H9 (cell line): ENCODE data around the gene ANP32B. TPM values are rescaled to one million over a fixed set of nuclear protein-coding genes. Genes with fewer than 3 reads are reported as not detected.

ENCODE experiments used
- DNase-seq: peaks from one replicate; pipeline ENCODE4 v3.0.0-alpha.2; 2017
- H2AFZ ChIP-seq: one replicate; pipeline ENCODE4 v1.6.1; 2013; ENCODE audit warnings: mild to moderate bottlenecking, low read length, control low read depth, moderate library complexity
- H2AK5ac ChIP-seq: 2 replicates; pipeline ENCODE4 v1.6.1; 2013; ENCODE audit warnings: low read length, control low read depth, mixed read lengths; ENCODE audit not compliant: insufficient read length
- H2BK120ac ChIP-seq: one replicate; pipeline ENCODE4 v1.6.1; 2013; ENCODE audit warnings: low read depth, mild to moderate bottlenecking, low read length, control low read depth, inconsistent platforms; ENCODE audit not compliant: poor library complexity, severe bottlenecking
- H2BK12ac ChIP-seq: 2 replicates; pipeline ENCODE4 v1.6.1; 2013; ENCODE audit warnings: low read length, control low read depth, mixed read lengths, low read depth; ENCODE audit not compliant: insufficient read length
- H2BK15ac ChIP-seq: 2 replicates; pipeline ENCODE4 v1.6.1; 2013; ENCODE audit warnings: low read depth, low read length, control low read depth
- H2BK20ac ChIP-seq: one replicate; pipeline ENCODE4 v1.6.1; 2013; ENCODE audit warnings: low read depth, mild to moderate bottlenecking, low read length, control low read depth, inconsistent platforms; ENCODE audit not compliant: poor library complexity, severe bottlenecking
- H2BK5ac ChIP-seq: 2 replicates; pipeline ENCODE4 v1.6.1; 2013; ENCODE audit warnings: low read length, control low read depth, mixed read lengths; ENCODE audit not compliant: insufficient read length
- H3K14ac ChIP-seq: 2 replicates; pipeline ENCODE4 v1.6.1; 2013; ENCODE audit warnings: low read length, control low read depth; ENCODE audit not compliant: insufficient read depth
- H3K18ac ChIP-seq: 2 replicates; pipeline ENCODE4 v1.6.1; 2013; ENCODE audit warnings: low read depth, mild to moderate bottlenecking, mixed read lengths, low read length, control low read depth; ENCODE audit not compliant: insufficient read length
- H3K23ac ChIP-seq: 2 replicates; pipeline ENCODE4 v1.6.1; 2013; ENCODE audit warnings: low read length, control low read depth, mixed read lengths, low read depth; ENCODE audit not compliant: insufficient read length
- H3K23me2 ChIP-seq: 2 replicates; pipeline ENCODE4 v1.6.1; 2013; ENCODE audit warnings: low read depth, mild to moderate bottlenecking, mixed read lengths, low read length, control low read depth; ENCODE audit not compliant: insufficient read length, poor library complexity, severe bottlenecking
- H3K27ac ChIP-seq: 2 replicates; pipeline ENCODE4 v1.5.1; 2013; ENCODE audit warnings: low read length, control low read depth, mixed read lengths, low read depth; ENCODE audit not compliant: insufficient read length
- H3K27me3 ChIP-seq: 2 replicates; pipeline ENCODE4 v1.6.1; 2013; ENCODE audit warnings: low read length, control low read depth, inconsistent platforms; ENCODE audit not compliant: insufficient read depth
- H3K4ac ChIP-seq: 2 replicates; pipeline ENCODE4 v1.6.1; 2013; ENCODE audit warnings: low read depth, mild to moderate bottlenecking, control low read depth, inconsistent platforms, low read length, moderate library complexity
- H3K4me1 ChIP-seq: 2 replicates; pipeline ENCODE4 v1.6.1; 2013; ENCODE audit warnings: low read length, control low read depth, inconsistent platforms; ENCODE audit not compliant: insufficient read depth
- H3K4me2 ChIP-seq: 2 replicates; pipeline ENCODE4 v1.6.1; 2013; ENCODE audit warnings: low read length, control low read depth, mixed read lengths; ENCODE audit not compliant: insufficient read length, insufficient read depth
- H3K56ac ChIP-seq: 2 replicates; pipeline ENCODE4 v1.6.1; 2013; ENCODE audit warnings: low read depth, mild to moderate bottlenecking, mixed read lengths, low read length, control low read depth; ENCODE audit not compliant: insufficient read length
- H3K79me1 ChIP-seq: 2 replicates; pipeline ENCODE4 v1.6.1; 2013; ENCODE audit warnings: low read depth, mild to moderate bottlenecking, moderate library complexity, low read length, control low read depth, inconsistent platforms; ENCODE audit not compliant: insufficient read depth, poor library complexity, severe bottlenecking
- H3K79me2 ChIP-seq: 2 replicates; pipeline ENCODE4 v1.6.1; 2013; ENCODE audit warnings: low read length, control low read depth, inconsistent platforms; ENCODE audit not compliant: insufficient read depth
- H3K9ac ChIP-seq: 2 replicates; pipeline ENCODE4 v1.6.1; 2013; ENCODE audit warnings: low read length, control low read depth, mixed read lengths; ENCODE audit not compliant: insufficient read length; ENCODE audit errors: extremely low read depth
- H3K9me3 ChIP-seq: one replicate; pipeline ENCODE4 v1.6.1; 2013; ENCODE audit warnings: low read depth, low read length, inconsistent platforms; ENCODE audit not compliant: control insufficient read depth
- H3T11ph ChIP-seq: one replicate; pipeline ENCODE4 v1.6.1; 2013; ENCODE audit warnings: mild to moderate bottlenecking, low read length, control low read depth, inconsistent platforms
- H4K20me1 ChIP-seq: one replicate; pipeline ENCODE4 v1.6.1; 2013; ENCODE audit not compliant: control insufficient read depth, insufficient read length, insufficient read depth
- H4K5ac ChIP-seq: 2 replicates; pipeline ENCODE4 v1.6.1; 2013; ENCODE audit warnings: low read depth, mild to moderate bottlenecking, mixed read lengths, low read length, control low read depth; ENCODE audit not compliant: insufficient read length
- H4K8ac ChIP-seq: replicated peaks from 2 replicates; pipeline ENCODE4 v1.6.1; 2013; ENCODE audit warnings: low read length, control low read depth, mixed read lengths, low read depth; ENCODE audit not compliant: insufficient read length
- H4K91ac ChIP-seq: 2 replicates; pipeline ENCODE4 v1.6.1; 2013; ENCODE audit warnings: low read depth, mild to moderate bottlenecking, moderate library complexity, mixed read lengths, low read length, control low read depth; ENCODE audit not compliant: insufficient read length
- H3K27ac Mint-ChIP-seq, 3 experiments: 2 replicates in 2 of 3; 3 replicates in 1 of 3; pipeline ENCODE4 v1.8.0; 2020 to 2021; ENCODE audit warnings: mixed read lengths in 3 of 3, mild to moderate bottlenecking in 1 of 3, moderate library complexity in 1 of 3
- H3K27me3 Mint-ChIP-seq: 2 replicates; pipeline ENCODE4 v1.8.0; 2021; ENCODE audit warnings: low read depth, mild to moderate bottlenecking, moderate library complexity, mixed read lengths
- H3K36me3 Mint-ChIP-seq, 3 experiments: 2 replicates in 2 of 3; 3 replicates in 1 of 3; pipeline ENCODE4 v1.8.0; 2020 to 2021; ENCODE audit warnings: low read depth in 3 of 3, mixed read lengths in 3 of 3; ENCODE audit not compliant: insufficient read depth in 1 of 3
- H3K4me1 Mint-ChIP-seq, 2 experiments: 2 replicates each; pipeline ENCODE4 v1.8.0; 2020; ENCODE audit warnings: mixed read lengths in 2 of 2
- H3K4me3 Mint-ChIP-seq, 2 experiments: 2 replicates in 1 of 2; 3 replicates in 1 of 2; pipeline ENCODE4 v1.8.0; 2020 to 2021; ENCODE audit warnings: mild to moderate bottlenecking in 2 of 2, mixed read lengths in 2 of 2, moderate library complexity in 1 of 2
- H3K9me3 Mint-ChIP-seq, 2 experiments: 2 replicates in 1 of 2; 3 replicates in 1 of 2; pipeline ENCODE4 v1.8.0; 2020; ENCODE audit warnings: mild to moderate bottlenecking in 2 of 2, mixed read lengths in 2 of 2, moderate library complexity in 1 of 2
- CTCF ChIP-seq: fragments of 200-600 bp; sonication (generic); conservative IDR thresholded peaks from 3 replicates; pipeline ENCODE4 v1.8.0; 2021; ENCODE audit warnings: antibody characterized with exemption, mild to moderate bottlenecking
- WGBS: extraction: QIAGEN DNeasy Blood & Tissue Kit; methylation state at CpG from one replicate; pipeline ENCODE4 v1.1.7; 2013; ENCODE audit warnings: missing lambda C conversion rate, low lambda C conversion rate, mixed read lengths; ENCODE audit not compliant: insufficient read length; ENCODE audit errors: extremely low coverage; 5-methylcytosine and 5-hydroxymethylcytosine counted together
- total RNA-seq: library from RNA; stranded (reverse); gene quantifications from 2 replicates; pipeline ENCODE4 v1.2.1, GENCODE V29; 2021

The ANP32B gene
- total RNA-seq, 1 experiment from 2014 or later: 91.6 TPM

DNA sequence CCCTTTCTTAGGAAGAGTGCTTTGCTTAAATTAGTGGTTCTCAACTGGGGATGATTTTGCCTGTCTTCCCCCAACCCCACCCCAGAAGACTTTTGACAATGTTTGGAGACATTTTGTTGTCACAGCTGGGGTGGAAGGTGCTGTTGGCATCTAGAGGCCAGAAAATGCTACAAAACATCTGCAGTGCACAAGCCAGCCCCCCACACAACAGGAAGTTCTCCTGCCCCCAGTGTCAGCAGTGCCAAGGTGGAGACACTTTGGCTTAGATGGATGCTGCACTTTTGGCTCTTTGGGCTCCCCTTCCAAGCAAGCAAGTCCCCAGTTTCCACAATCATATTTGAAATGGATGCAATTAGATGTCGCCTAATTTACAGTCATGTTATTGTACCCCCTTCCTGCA lies 47.9 kb upstream of the ANP32B start:
- no peaks in the 10 kb centered on the region for H3K79me2 ChIP-seq
- peaks cover 52% of the 10 kb centered on the region for H3K27me3 Mint-ChIP-seq
- H3K4ac ChIP-seq: no peak overlapping the region
- no peaks in the 10 kb centered on the region for H3K4me1 Mint-ChIP-seq
- H3K14ac ChIP-seq: no peak overlapping the region
- no peaks in the 10 kb centered on the region for H3K79me1 ChIP-seq
- no peak overlapping the region for H4K5ac ChIP-seq
- H2BK15ac ChIP-seq: no peak overlapping the region
- TF ChIP-seq CTCF: no peak
- H2BK5ac ChIP-seq: no peak overlapping the region
- H3K23ac ChIP-seq: no peak overlapping the region
- H3K18ac ChIP-seq: no peak overlapping the region
- H2AK5ac ChIP-seq: no peak overlapping the region
- no peak overlapping the region for H3T11ph ChIP-seq
- no peaks in the 10 kb centered on the region for H3K23me2 ChIP-seq
- H3K9me3 ChIP-seq: no peaks in the 10 kb centered on the region
- no peak overlapping the region for H3K9ac ChIP-seq
- H2BK12ac ChIP-seq: no peak overlapping the region
- H2BK120ac ChIP-seq: no peak overlapping the region
- H3K9me3 Mint-ChIP-seq: no peaks in the 10 kb centered on the region
- no peaks in the 10 kb centered on the region for H3K36me3 Mint-ChIP-seq
- no peak overlapping the region for H3K4me3 Mint-ChIP-seq
- no peak overlapping the region for H3K4me2 ChIP-seq
- H2AFZ ChIP-seq: no peak overlapping the region
- no peak overlapping the region for H4K8ac ChIP-seq
- H3K27me3 ChIP-seq: no peaks in the 10 kb centered on the region; the same call in 1 of the 2 replicates
- no peaks in the 10 kb centered on the region for H3K4me1 ChIP-seq
- no CpG with 5 or more reads among the region's 1 CpG for WGBS
- no peak for DNase-seq
- H3K27ac ChIP-seq: no peak overlapping the region
- H4K91ac ChIP-seq: no peak overlapping the region
- H2BK20ac ChIP-seq: no peak overlapping the region
- H4K20me1 ChIP-seq: no peaks in the 10 kb centered on the region
- H3K56ac ChIP-seq: no peak overlapping the region
- no peak overlapping the region; a peak in 1 of 7 replicates for H3K27ac Mint-ChIP-seq
